ENCODE results near the gene TLE3.

Gene TLE3

GRCh38 chr15:70082281-70082900 is 15.3 kb downstream of the TLE3 start:
- no peak for DNase-seq (ENCODE audit: low spot score)

DNA sequence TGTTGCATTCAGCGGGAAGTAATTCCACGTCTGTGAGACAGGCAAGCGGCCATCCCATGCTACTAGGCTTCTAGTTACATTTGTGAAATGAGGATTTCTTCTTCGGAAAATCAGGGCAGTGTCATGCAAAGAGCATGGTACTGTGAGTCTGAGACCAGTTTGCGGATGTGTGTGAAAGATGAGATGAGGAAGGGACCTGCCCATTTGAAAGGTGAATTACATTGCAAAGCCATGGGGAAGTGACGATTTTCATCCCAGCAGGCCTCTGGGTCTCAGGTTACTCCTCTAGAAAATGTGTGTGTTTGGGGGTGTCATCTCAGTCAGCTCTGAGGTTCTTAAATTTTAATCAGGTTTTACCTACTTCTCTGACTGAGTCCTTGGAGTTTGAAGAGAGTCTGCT is 16.1 kb downstream of the TLE3 start:
- no peak for DNase-seq (ENCODE audit: low spot score)

DNA sequence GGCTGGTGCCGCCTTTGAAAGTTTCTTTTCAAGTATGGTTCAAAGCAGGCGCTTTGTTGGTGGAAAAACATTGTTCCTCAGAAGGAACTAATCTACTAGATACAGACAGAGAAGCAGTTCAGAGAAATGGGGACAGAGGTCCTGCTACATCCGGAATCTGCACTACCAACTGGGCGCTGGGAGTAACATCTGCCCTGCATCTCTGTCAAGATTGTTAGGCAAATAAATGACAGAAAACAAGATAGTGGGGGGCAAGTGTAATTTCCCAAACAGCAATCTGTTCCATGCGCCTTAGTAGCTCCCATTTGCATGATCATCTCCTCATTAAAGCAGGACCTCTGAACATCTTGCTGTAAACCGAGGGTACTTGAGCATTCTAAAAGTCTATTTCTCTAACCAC is 17.4 kb downstream of the TLE3 start:
- DNase-seq (ENCODE audit: low spot score) = no peak

GRCh38 chr15:70079888-70080287 is 17.8 kb downstream of the TLE3 start:
- DNase-seq (ENCODE audit: low spot score) = no peak

GRCh38 chr15:70078578-70079417 is 18.9 kb downstream of the TLE3 start:
- DNase-seq (ENCODE audit: low spot score) = no peak

- DNase-seq (ENCODE audit: low spot score) = peak; percentile 92
Observed at GRCh38 chr15:70077188-70078147, 20.2 kb downstream of the TLE3 start.

GRCh38 chr15:70074380-70074779 is 23.3 kb downstream of the TLE3 start:
- no peak for DNase-seq (ENCODE audit: low spot score)

GRCh38 chr15:70072479-70072878 is 25.2 kb downstream of the TLE3 start:
- DNase-seq (ENCODE audit: low spot score) = no peak

DNA sequence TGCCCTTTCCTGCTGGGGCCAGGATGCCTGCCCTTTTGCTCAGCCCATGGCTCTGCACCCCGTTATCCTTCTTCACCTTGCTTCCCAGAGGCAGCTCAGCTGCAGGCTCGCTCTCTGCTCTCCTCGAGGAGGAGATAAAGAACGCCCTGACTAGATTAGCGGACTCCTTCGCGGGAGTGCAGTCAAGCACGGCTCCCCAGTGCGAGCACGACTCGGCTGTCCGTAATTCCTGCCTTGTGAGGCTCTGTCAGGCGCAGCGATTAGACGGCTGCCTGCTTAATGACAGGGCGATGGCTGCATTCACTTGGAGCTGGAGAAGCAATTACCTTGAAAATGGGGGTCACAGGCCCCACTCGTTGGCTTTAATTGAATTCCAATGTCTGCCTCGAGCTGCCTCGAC is 25.9 kb downstream of the TLE3 start:
- DNase-seq (ENCODE audit: low spot score) = no peak

DNA sequence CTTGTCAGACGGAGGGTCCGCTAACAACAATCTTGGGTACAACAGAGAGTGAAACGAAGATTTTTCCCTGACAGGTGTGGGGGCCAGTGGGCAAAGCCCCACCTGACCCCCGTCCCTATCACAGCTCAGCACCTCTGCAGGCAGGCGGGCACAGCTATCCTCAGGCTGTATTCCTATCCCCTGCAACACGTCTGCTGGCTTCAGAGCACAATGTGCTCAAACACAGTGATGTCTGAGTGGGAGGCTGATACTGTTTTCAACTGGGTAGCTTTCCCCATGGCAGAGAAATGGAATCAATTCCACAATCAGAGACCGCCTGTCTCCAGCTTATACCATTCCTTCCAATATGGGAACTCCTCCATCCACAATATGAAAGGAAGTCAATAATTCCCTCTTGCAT is 28.0 kb downstream of the TLE3 start:
- no peak for DNase-seq (ENCODE audit: low spot score)

GRCh38 chr15:70068783-70069565 is 28.7 kb downstream of the TLE3 start:
- no peak for DNase-seq (ENCODE audit: low spot score)

GRCh38 chr15:70067681-70068080 is 30.0 kb downstream of the TLE3 start:
- DNase-seq (ENCODE audit: low spot score) = no peak

GRCh38 chr15:70067011-70067410 is 30.7 kb downstream of the TLE3 start:
- no peak for DNase-seq (ENCODE audit: low spot score)

GRCh38 chr15:70066447-70066846 is 31.3 kb downstream of the TLE3 start:
- DNase-seq (ENCODE audit: low spot score) = no peak

DNA sequence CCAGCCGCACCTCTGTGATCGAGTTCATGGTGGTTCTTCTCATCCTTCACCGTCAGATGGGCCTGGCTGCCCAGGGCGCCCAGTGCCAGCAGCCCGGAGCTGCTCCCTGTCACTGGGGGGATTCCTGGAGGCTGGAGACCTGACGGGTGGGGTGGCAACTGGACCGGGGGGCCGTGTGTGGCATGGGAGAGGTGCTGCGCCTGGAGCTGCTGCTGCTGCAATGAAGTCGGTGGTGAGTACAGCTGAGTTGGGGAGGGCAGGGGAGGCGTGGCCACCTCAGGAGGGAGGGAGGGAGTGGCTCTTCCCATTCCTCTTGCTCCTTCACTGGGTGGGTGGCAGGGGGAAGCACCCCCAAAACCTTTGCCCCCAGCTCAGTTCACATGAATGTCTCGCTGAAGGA is 31.7 kb downstream of the TLE3 start:
- no peak for DNase-seq (ENCODE audit: low spot score)

GRCh38 chr15:70065006-70065722 is 32.6 kb downstream of the TLE3 start:
- DNase-seq (ENCODE audit: low spot score) = no peak

- DNase-seq (ENCODE audit: low spot score) = no peak
Observed at GRCh38 chr15:70064441-70064840, 33.3 kb downstream of the TLE3 start.

- no peak for DNase-seq (ENCODE audit: low spot score)
Observed at GRCh38 chr15:70063980-70064379, 33.7 kb downstream of the TLE3 start.

DNA sequence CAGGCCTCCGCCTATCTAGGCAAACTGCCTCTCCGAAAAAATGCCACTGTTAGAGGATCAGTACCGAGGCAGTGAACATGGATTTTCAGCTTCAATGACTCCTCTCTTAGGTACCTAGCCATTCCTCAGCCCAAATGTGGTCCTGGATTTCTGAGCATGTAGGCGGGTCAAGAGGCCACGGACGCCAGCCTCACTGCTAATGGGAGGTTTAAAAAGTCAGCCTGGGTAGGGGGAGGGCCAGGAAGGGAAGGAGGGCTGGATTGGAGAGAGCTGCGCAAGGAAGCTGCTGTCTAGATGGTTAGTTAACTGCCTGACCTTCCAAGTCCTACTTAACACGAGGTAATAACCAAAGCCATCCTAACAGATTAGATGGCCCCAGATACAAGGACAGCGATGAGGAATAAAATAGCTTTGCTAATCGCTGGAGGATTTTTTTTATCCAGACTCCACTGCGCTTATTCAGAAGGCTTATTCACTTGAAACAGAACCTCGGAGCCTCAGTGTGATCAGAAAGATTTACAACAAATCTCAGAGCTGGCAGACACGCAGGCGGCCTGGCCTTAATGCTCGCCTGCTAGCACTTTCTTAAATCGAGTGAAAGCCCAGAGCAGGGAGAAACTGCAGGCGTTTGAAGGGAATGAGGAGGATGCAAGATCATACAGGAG is 34.3 kb downstream of the TLE3 start:
- DNase-seq (ENCODE audit: low spot score) = no peak

- no peak for DNase-seq (ENCODE audit: low spot score)
Observed at GRCh38 chr15:70062321-70062956, 35.3 kb downstream of the TLE3 start.

All from cerebellar cortex (tissue), 1 donor.